IgD-negative memory B cell (primary cell): ENCODE data around the gene ICE1. TPM values are rescaled to one million over a fixed set of nuclear protein-coding genes. Genes with fewer than 3 reads are reported as not detected.
A peak's percentile ranks its signal among the peaks of the same experiment; 100 is the strongest.
"Not testable (repeated sequence)": the region's sequence is repeated elsewhere in the genome, so short reads cannot be mapped to it uniquely, and the experiment has no call there.

ENCODE experiments used
- H3K27ac Mint-ChIP-seq, 3 donors: one replicate each; pipeline ENCODE4 v1.8.0; 2020 to 2022; ENCODE audit warnings: mild to moderate bottlenecking in 3 of 3, mixed read lengths in 3 of 3, moderate library complexity in 1 of 3
- H3K27me3 Mint-ChIP-seq: one replicate; pipeline ENCODE4 v1.8.0; 2021; ENCODE audit warnings: mixed read lengths
- H3K36me3 Mint-ChIP-seq: one replicate; pipeline ENCODE4 v1.8.0; 2020; ENCODE audit warnings: mild to moderate bottlenecking, mixed read lengths
- H3K4me1 Mint-ChIP-seq, 3 donors: one replicate each; pipeline ENCODE4 v1.8.0; 2020 to 2022; ENCODE audit warnings: mixed read lengths in 3 of 3, mild to moderate bottlenecking in 1 of 3
- H3K4me3 Mint-ChIP-seq, 4 donors: one replicate each; pipeline ENCODE4 v1.8.0; 2020 to 2022; ENCODE audit warnings: mild to moderate bottlenecking in 4 of 4, mixed read lengths in 4 of 4, moderate library complexity in 3 of 4
- H3K9me3 Mint-ChIP-seq, 3 donors: one replicate each; pipeline ENCODE4 v1.8.0; 2020 to 2021; ENCODE audit warnings: mixed read lengths in 3 of 3, mild to moderate bottlenecking in 1 of 3
- polyA plus RNA-seq: library from polyadenylated mRNA; unstranded; fragments of 300-500 nt; fragmentation: Illumina TruSeq; gene quantifications from one replicate; pipeline ENCODE4 v1.2.3, GENCODE V29; 2021

The ICE1 gene
- polyA plus RNA-seq, 1 donor from 2014 or later: 20.9 TPM

- Mint-ChIP-seq H3K27me3 (no peaks in the 10 kb centered on the region), H3K27ac (peak overlapping the region in 1 of 3 donors; percentile 53), H3K4me3 (no peak overlapping the region), H3K36me3 (peaks cover 8% of the 10 kb centered on the region), H3K4me1 (peaks cover 17 to 25% (median 18%) of the 10 kb centered on the region in 3 donors), H3K9me3 (peaks cover 0 to 5% (median 0%) of the 10 kb centered on the region in 3 donors)
Measured at GRCh38 chr5:5483350-5483749, 60.9 kb downstream of the ICE1 start.

GRCh38 chr5:5483880-5484598 is 61.6 kb downstream of the ICE1 start:
- H3K27ac Mint-ChIP-seq: peak overlapping the region in 1 of 3 donors; percentile 53
- H3K27me3 Mint-ChIP-seq: no peaks in the 10 kb centered on the region
- H3K4me1 Mint-ChIP-seq: peaks cover 17 to 24% (median 18%) of the 10 kb centered on the region in 3 donors
- peaks cover 4% of the 10 kb centered on the region for H3K36me3 Mint-ChIP-seq
- H3K9me3 Mint-ChIP-seq: peaks cover 0 to 2% (median 0%) of the 10 kb centered on the region in 3 donors
- no peak overlapping the region for H3K4me3 Mint-ChIP-seq

- no peak overlapping the region for H3K4me3 Mint-ChIP-seq
- no peaks in the 10 kb centered on the region for H3K9me3 Mint-ChIP-seq
- peaks cover 6 to 9% (median 6%) of the 10 kb centered on the region in 3 donors for H3K4me1 Mint-ChIP-seq
- peaks cover 6% of the 10 kb centered on the region for H3K36me3 Mint-ChIP-seq
- H3K27me3 Mint-ChIP-seq: no peaks in the 10 kb centered on the region
- no peak overlapping the region for H3K27ac Mint-ChIP-seq
Measured at GRCh38 chr5:5486122-5486521, 63.6 kb downstream of the ICE1 start.

- Mint-ChIP-seq H3K36me3 (peaks cover 3% of the 10 kb centered on the region), H3K9me3 (no peaks in the 10 kb centered on the region), H3K27ac (no peak overlapping the region), H3K4me1 (peaks cover 5 to 11% (median 5%) of the 10 kb centered on the region in 3 donors), H3K4me3 (no peak overlapping the region), H3K27me3 (no peaks in the 10 kb centered on the region)
Measured at GRCh38 chr5:5487585-5488360, 65.3 kb downstream of the ICE1 start.

- Mint-ChIP-seq H3K9me3 (no peaks in the 10 kb centered on the region), H3K27ac (peak overlapping the region in 1 of 3 donors; percentile 47), H3K27me3 (peaks cover under 1% of the 10 kb centered on the region), H3K36me3 (peaks cover 3% of the 10 kb centered on the region), H3K4me3 (no peak overlapping the region), H3K4me1 (peaks cover 10 to 18% (median 13%) of the 10 kb centered on the region in 3 donors)
Measured at GRCh38 chr5:5490774-5491347, 68.4 kb downstream of the ICE1 start.

GRCh38 chr5:5492087-5492933 is 69.8 kb downstream of the ICE1 start:
- H3K27me3 Mint-ChIP-seq: peaks cover 4% of the 10 kb centered on the region
- no peak overlapping the region for H3K27ac Mint-ChIP-seq
- H3K4me3 Mint-ChIP-seq: peak overlapping the region in 2 of 4 donors; percentile 83 to 90
- H3K9me3 Mint-ChIP-seq: no peaks in the 10 kb centered on the region
- H3K36me3 Mint-ChIP-seq: peaks cover 3% of the 10 kb centered on the region
- H3K4me1 Mint-ChIP-seq: peaks cover 20 to 24% (median 22%) of the 10 kb centered on the region in 3 donors

GRCh38 chr5:5492934-5493271 is 70.4 kb downstream of the ICE1 start:
- H3K9me3 Mint-ChIP-seq, H3K27me3 Mint-ChIP-seq, H3K36me3 Mint-ChIP-seq, H3K27ac Mint-ChIP-seq: not testable (repeated sequence)
- Mint-ChIP-seq H3K4me1 (peaks cover 20 to 24% (median 22%) of the 10 kb centered on the region in 3 donors), H3K4me3 (peak overlapping the region in 1 of 4 donors; percentile 82)

- Mint-ChIP-seq H3K9me3 (no peaks in the 10 kb centered on the region), H3K36me3 (peaks cover 4% of the 10 kb centered on the region), H3K27ac (no peak overlapping the region), H3K27me3 (peaks cover 5% of the 10 kb centered on the region), H3K4me3 (peak overlapping the region in 3 of 4 donors; percentile 25 to 80 (median 75)), H3K4me1 (peaks cover 20 to 24% (median 22%) of the 10 kb centered on the region in 3 donors)
Measured at GRCh38 chr5:5494489-5495402, 72.3 kb downstream of the ICE1 start.

GRCh38 chr5:5497152-5497788 is 74.8 kb downstream of the ICE1 start:
- H3K4me3 Mint-ChIP-seq: peak overlapping the region in 2 of 4 donors; percentile 6 to 52
- H3K27me3 Mint-ChIP-seq: peaks cover 6% of the 10 kb centered on the region
- H3K27ac Mint-ChIP-seq: no peak overlapping the region
- peaks cover 1% of the 10 kb centered on the region for H3K36me3 Mint-ChIP-seq
- H3K4me1 Mint-ChIP-seq: peaks cover 13 to 23% (median 21%) of the 10 kb centered on the region in 3 donors
- no peaks in the 10 kb centered on the region for H3K9me3 Mint-ChIP-seq

- H3K36me3 Mint-ChIP-seq: peaks cover 4% of the 10 kb centered on the region
- H3K9me3 Mint-ChIP-seq: peaks cover 4 to 8% (median 7%) of the 10 kb centered on the region in 3 donors
- H3K4me3 Mint-ChIP-seq: no peak overlapping the region
- H3K4me1 Mint-ChIP-seq: peaks cover 4 to 15% (median 9%) of the 10 kb centered on the region in 3 donors
- no peak overlapping the region for H3K27ac Mint-ChIP-seq
- peaks cover 11% of the 10 kb centered on the region for H3K27me3 Mint-ChIP-seq
Measured at GRCh38 chr5:5499442-5499841, 77.0 kb downstream of the ICE1 start.

GRCh38 chr5:5504325-5504724 is 81.8 kb downstream of the ICE1 start:
- no peak overlapping the region for H3K27ac Mint-ChIP-seq

GRCh38 chr5:5505815-5506214 is 83.3 kb downstream of the ICE1 start:
- Mint-ChIP-seq H3K27me3 (peaks cover 17% of the 10 kb centered on the region), H3K4me1 (peaks cover 0 to 5% (median 0%) of the 10 kb centered on the region in 3 donors), H3K4me3 (no peak overlapping the region), H3K36me3 (peaks cover 3% of the 10 kb centered on the region), H3K27ac (no peak overlapping the region), H3K9me3 (peaks cover 8 to 14% (median 12%) of the 10 kb centered on the region in 3 donors)

More at GRCh38 chr5:5504325-5504724, 81.8 kb downstream of the ICE1 start:
- Mint-ChIP-seq H3K36me3 (peaks cover 3% of the 10 kb centered on the region), H3K4me1 (peaks cover 0 to 5% (median 0%) of the 10 kb centered on the region in 3 donors), H3K4me3 (no peak overlapping the region), H3K9me3 (peaks cover 8 to 14% (median 12%) of the 10 kb centered on the region in 3 donors), H3K27me3 (peaks cover 16% of the 10 kb centered on the region)

GRCh38 chr5:5508391-5508790 is 85.9 kb downstream of the ICE1 start:
- Mint-ChIP-seq H3K27ac (no peak overlapping the region), H3K9me3 (peaks cover 8 to 11% (median 8%) of the 10 kb centered on the region in 3 donors), H3K27me3 (peaks cover 13% of the 10 kb centered on the region), H3K36me3 (no peaks in the 10 kb centered on the region), H3K4me1 (peaks cover 0 to 5% (median 0%) of the 10 kb centered on the region in 3 donors), H3K4me3 (no peak overlapping the region)
